BE2C (cell line): ENCODE data around the gene COL24A1.

Experiments
- DNase-seq: peaks from one replicate; pipeline ENCODE4 v3.0.0-alpha.2; 2020
- H3K27me3 ChIP-seq: fragments of 250-450 bp; sonication (Bioruptor Pico); 2 replicates; pipeline ENCODE4 v1.5.1; 2020; ENCODE audit warnings: mild to moderate bottlenecking
- H3K36me3 ChIP-seq: fragments of 250-450 bp; sonication (Bioruptor Pico); 2 replicates; pipeline ENCODE4 v1.5.1; 2020; ENCODE audit warnings: mild to moderate bottlenecking
- H3K4me1 ChIP-seq: fragments of 250-450 bp; sonication (Bioruptor Pico); 2 replicates; pipeline ENCODE4 v1.5.1; 2020
- H3K4me3 ChIP-seq: 2 replicates; pipeline ENCODE4 v1.5.1; 2011; ENCODE audit warnings: low read depth, low read length
- H3K9me3 ChIP-seq: fragments of 250-450 bp; sonication (Bioruptor Pico); 2 replicates; pipeline ENCODE4 v1.5.1; 2020
- CTCF ChIP-seq: IDR thresholded peaks from 2 replicates; pipeline ENCODE4 v1.5.1; 2012; ENCODE audit warnings: mild to moderate bottlenecking, low read depth, low read length

Gene COL24A1

GRCh38 chr1:86105533-86105866 is 51.1 kb downstream of the COL24A1 start:
- H3K27me3 ChIP-seq, result no peaks in the 10 kb centered on the region
- H3K4me1 ChIP-seq, result no peaks in the 10 kb centered on the region
- H3K9me3 ChIP-seq, result no peaks in the 10 kb centered on the region
- H3K4me3 ChIP-seq, result no peak overlapping the region
- H3K36me3 ChIP-seq, result no peaks in the 10 kb centered on the region
- no peak for TF ChIP-seq CTCF
- no peak for DNase-seq

GRCh38 chr1:86104606-86105532 is 51.7 kb downstream of the COL24A1 start:
- H3K4me3 ChIP-seq, result no peak overlapping the region
- H3K4me1 ChIP-seq, result no peaks in the 10 kb centered on the region
- H3K36me3 ChIP-seq, result no peaks in the 10 kb centered on the region
- no peak for DNase-seq
- H3K27me3 ChIP-seq, result no peaks in the 10 kb centered on the region
- no peak for TF ChIP-seq CTCF
- H3K9me3 ChIP-seq, result no peaks in the 10 kb centered on the region

- Histone ChIP-seq H3K36me3 (no peaks in the 10 kb centered on the region), H3K4me1 (no peaks in the 10 kb centered on the region), H3K4me3 (no peak overlapping the region), H3K9me3 (no peaks in the 10 kb centered on the region), H3K27me3 (no peaks in the 10 kb centered on the region)
- TF ChIP-seq CTCF, result no peak
- DNase-seq, result no peak
Measured at GRCh38 chr1:86101616-86102015, 55.0 kb downstream of the COL24A1 start.

GRCh38 chr1:86100401-86100800 is 56.2 kb downstream of the COL24A1 start:
- H3K4me3 ChIP-seq, result no peak overlapping the region
- no peaks in the 10 kb centered on the region for H3K27me3 ChIP-seq
- TF ChIP-seq CTCF, result no peak
- no peak for DNase-seq
- no peaks in the 10 kb centered on the region for H3K4me1 ChIP-seq
- H3K36me3 ChIP-seq, result no peaks in the 10 kb centered on the region
- no peaks in the 10 kb centered on the region for H3K9me3 ChIP-seq

- H3K36me3 ChIP-seq, result no peaks in the 10 kb centered on the region
- no peak for TF ChIP-seq CTCF
- no peak for DNase-seq
- no peaks in the 10 kb centered on the region for H3K4me1 ChIP-seq
- H3K4me3 ChIP-seq, result peak overlapping the region; percentile 50
- no peaks in the 10 kb centered on the region for H3K27me3 ChIP-seq
- no peaks in the 10 kb centered on the region for H3K9me3 ChIP-seq
Measured at GRCh38 chr1:86089765-86090164, 66.8 kb downstream of the COL24A1 start.

GRCh38 chr1:86085741-86086409 is 70.7 kb downstream of the COL24A1 start:
- no peaks in the 10 kb centered on the region for H3K4me1 ChIP-seq
- TF ChIP-seq CTCF, result no peak
- no peaks in the 10 kb centered on the region for H3K9me3 ChIP-seq
- H3K36me3 ChIP-seq, result no peaks in the 10 kb centered on the region
- DNase-seq, result no peak
- H3K27me3 ChIP-seq, result no peaks in the 10 kb centered on the region
- no peak overlapping the region for H3K4me3 ChIP-seq
